GM23248 (cell line): ENCODE measurements around the gene MSMP. TPM values are rescaled to one million over a fixed set of nuclear protein-coding genes. Genes with fewer than 3 reads are reported as not detected.
A peak's percentile ranks its signal among the peaks of the same experiment; 100 is the strongest.

ENCODE experiments used
- DNase-seq: peaks from one replicate; pipeline ENCODE4 v3.0.0-alpha.2; 2015
- H2AFZ ChIP-seq: fragments of 200-600 bp; sonication (generic); 2 replicates; pipeline ENCODE4 v1.6.1; 2016; ENCODE audit warnings: antibody characterized with exemption
- H3F3A ChIP-seq: fragments of 200-600 bp; sonication (generic); 2 replicates; pipeline ENCODE4 v1.6.1; 2016; ENCODE audit warnings: mild to moderate bottlenecking, antibody characterized with exemption, mixed run types; ENCODE audit not compliant: insufficient read depth
- H3K27ac ChIP-seq: fragments of 200-600 bp; sonication (generic); 2 replicates; pipeline ENCODE4 v1.5.1; 2016; ENCODE audit warnings: mild to moderate bottlenecking
- H3K27me3 ChIP-seq: fragments of 200-600 bp; sonication (generic); replicated peaks from 2 replicates; pipeline ENCODE4 v1.6.1; 2016; ENCODE audit warnings: mild to moderate bottlenecking; ENCODE audit not compliant: insufficient read depth
- H3K36me3 ChIP-seq: fragments of 200-600 bp; sonication (generic); 2 replicates; pipeline ENCODE4 v1.6.1; 2016; ENCODE audit warnings: low read depth, mild to moderate bottlenecking
- H3K4me1 ChIP-seq: fragments of 200-600 bp; sonication (generic); 2 replicates; pipeline ENCODE4 v1.6.1; 2016; ENCODE audit warnings: mild to moderate bottlenecking; ENCODE audit not compliant: insufficient read depth
- H3K4me2 ChIP-seq: fragments of 200-600 bp; sonication (generic); one replicate; pipeline ENCODE4 v1.6.1; 2016; ENCODE audit warnings: mild to moderate bottlenecking; ENCODE audit not compliant: unreplicated experiment
- H3K4me3 ChIP-seq: fragments of 200-600 bp; sonication (generic); 2 replicates; pipeline ENCODE4 v1.5.1; 2016; ENCODE audit warnings: mild to moderate bottlenecking
- H3K79me2 ChIP-seq: fragments of 200-600 bp; sonication (generic); 2 replicates; pipeline ENCODE4 v1.6.1; 2016; ENCODE audit warnings: mild to moderate bottlenecking; ENCODE audit not compliant: insufficient read depth
- H3K9ac ChIP-seq: fragments of 200-600 bp; sonication (generic); 2 replicates; pipeline ENCODE4 v1.6.1; 2016; ENCODE audit warnings: mild to moderate bottlenecking
- H3K9me2 ChIP-seq: fragments of 200-600 bp; sonication (generic); 2 replicates; pipeline ENCODE4 v1.6.1; 2016; ENCODE audit warnings: mixed run types, mild to moderate bottlenecking, moderate library complexity; ENCODE audit not compliant: insufficient read depth
- H3K9me3 ChIP-seq: fragments of 200-600 bp; sonication (generic); one replicate; pipeline ENCODE4 v1.6.1; 2017; ENCODE audit warnings: low read depth
- H4K20me1 ChIP-seq: fragments of 200-600 bp; sonication (generic); 2 replicates; pipeline ENCODE4 v1.6.0; 2016; ENCODE audit not compliant: insufficient read depth
- EZH2 ChIP-seq: fragments of 200-600 bp; sonication (generic); IDR thresholded peaks from 2 replicates; pipeline ENCODE4 v1.6.1; 2018; ENCODE audit warnings: antibody characterized with exemption, mild to moderate bottlenecking; ENCODE audit not compliant: insufficient read depth, poor library complexity, severe bottlenecking
- EZH2phosphoT487 ChIP-seq: fragments of 200-600 bp; sonication (generic); IDR thresholded peaks from 2 replicates; pipeline ENCODE4 v1.6.1; 2018; ENCODE audit warnings: antibody characterized with exemption, moderate library complexity, mild to moderate bottlenecking, low read depth; ENCODE audit not compliant: insufficient read depth
- WGBS, 2 experiments: methylation state at CpG; one replicate each; pipeline ENCODE4 v1.1.6; 2015 to 2017; ENCODE audit warnings: low lambda C conversion rate in 2 of 2, low coverage in 1 of 2; ENCODE audit errors: missing lambda C conversion rate in 2 of 2; 5-methylcytosine and 5-hydroxymethylcytosine counted together
- in situ Hi-C: fragments of 300-500 bp; cut with MboI; formaldehyde crosslinking; loops from 2 replicates; pipeline ENCODE4 v1.15.0; 2020
- polyA plus RNA-seq: library from polyadenylated mRNA; unstranded; fragments of >200 nt; fragmentation: Nextera tagmentation; extraction: Ambion mirVana; gene quantifications from 2 replicates; pipeline ENCODE4 v1.2.1, GENCODE V29; 2016
- total RNA-seq: library from RNA; depleted of rRNA; stranded (reverse); fragments of >200 nt; shearing (Covaris generic); gene quantifications from 2 replicates; pipeline ENCODE4 v1.2.3, GENCODE V29; 2014

Gene MSMP
- total and polyA plus RNA-seq, 2 experiments from 2014 or later = not detected

- DNase-seq = no peak
- Histone ChIP-seq H3K9ac (no peak overlapping the region), H4K20me1 (no peaks in the 10 kb centered on the region), H3K9me2 (no peaks in the 10 kb centered on the region), H2AFZ (no peak overlapping the region), H3K9me3 (no peaks in the 10 kb centered on the region), H3K4me2 (no peak overlapping the region), H3K27ac (no peak overlapping the region), H3K36me3 (no peaks in the 10 kb centered on the region), H3K27me3 (peaks cover 21% of the 10 kb centered on the region), H3F3A (peaks cover 7% of the 10 kb centered on the region; the same call in 1 of the 2 replicates), H3K4me3 (no peak overlapping the region), H3K4me1 (peaks cover 7% of the 10 kb centered on the region), H3K79me2 (no peaks in the 10 kb centered on the region)
- TF ChIP-seq EZH2phosphoT487 (no peak), EZH2 (no peak)
- WGBS, 2 experiments = 77 to 79% methylated on average over 7 of the region's 7 CpGs
- in situ Hi-C loops = no loop called here
Observed at GRCh38 chr9:35774907-35775635, 21.0 kb upstream of the MSMP start.

DNA sequence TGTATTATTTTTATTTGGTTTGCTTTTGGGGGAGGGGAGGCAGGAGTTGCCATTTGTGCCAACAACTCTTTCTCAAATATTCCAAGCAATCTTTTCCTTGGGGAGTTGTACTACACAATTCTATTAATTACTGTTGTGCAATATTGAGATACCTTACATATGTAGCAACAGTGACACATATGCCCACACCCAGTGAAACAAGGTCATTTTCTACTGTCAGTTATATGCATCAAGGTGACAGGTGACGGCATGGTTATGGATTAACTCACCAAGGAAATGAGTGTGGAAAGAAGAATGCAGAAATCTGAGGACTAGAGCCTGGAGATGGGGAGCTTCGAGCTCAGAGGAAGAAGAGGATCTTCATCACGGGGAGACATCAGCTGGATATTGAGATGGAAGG lies 17.9 kb upstream of the MSMP start:
- TF ChIP-seq EZH2phosphoT487 (no peak), EZH2 (no peak)
- no peak for DNase-seq
- H2AFZ ChIP-seq = no peak overlapping the region

GRCh38 chr9:35771534-35771933 lies 17.5 kb upstream of the MSMP start:
- H2AFZ ChIP-seq = no peak overlapping the region

More for the DNA sequence above, 17.9 kb upstream of the MSMP start:
- 51 to 57% methylated on average over 3 of the region's 3 CpGs for WGBS, 2 experiments
- Histone ChIP-seq H3K79me2 (no peaks in the 10 kb centered on the region), H4K20me1 (no peaks in the 10 kb centered on the region), H3K9me3 (no peaks in the 10 kb centered on the region), H3K9me2 (no peaks in the 10 kb centered on the region), H3K4me1 (peaks cover 7% of the 10 kb centered on the region), H3K4me3 (no peak overlapping the region), H3K9ac (no peak overlapping the region), H3F3A (peaks cover 7% of the 10 kb centered on the region; the same call in 1 of the 2 replicates), H3K4me2 (no peak overlapping the region), H3K27ac (no peak overlapping the region), H3K36me3 (no peaks in the 10 kb centered on the region), H3K27me3 (peaks cover 5% of the 10 kb centered on the region)
- in situ Hi-C loops = no loop called here

GRCh38 chr9:35771075-35771433 lies 17.0 kb upstream of the MSMP start:
- no peak overlapping the region for H2AFZ ChIP-seq
- no peaks in the 10 kb centered on the region for H3K36me3 ChIP-seq
- H3K9ac ChIP-seq = no peak overlapping the region
- H3F3A ChIP-seq = peaks cover 7% of the 10 kb centered on the region; the same call in 1 of the 2 replicates
- H3K4me3 ChIP-seq = no peak overlapping the region
- 16 to 18% methylated on average over 4 of the region's 4 CpGs for WGBS, 2 experiments
- peaks cover 5% of the 10 kb centered on the region for H3K27me3 ChIP-seq
- in situ Hi-C loops = no loop called here
- no peak for DNase-seq
- no peak overlapping the region for H3K27ac ChIP-seq
- peaks cover 7% of the 10 kb centered on the region for H3K4me1 ChIP-seq
- TF ChIP-seq EZH2phosphoT487 (no peak), EZH2 (no peak)
- no peaks in the 10 kb centered on the region for H3K79me2 ChIP-seq
- no peak overlapping the region for H3K4me2 ChIP-seq
- H3K9me2 ChIP-seq = no peaks in the 10 kb centered on the region
- no peaks in the 10 kb centered on the region for H3K9me3 ChIP-seq
- no peaks in the 10 kb centered on the region for H4K20me1 ChIP-seq

More at GRCh38 chr9:35771534-35771933, 17.5 kb upstream of the MSMP start:
- Histone ChIP-seq H3K27me3 (peaks cover 5% of the 10 kb centered on the region), H3K9me3 (no peaks in the 10 kb centered on the region), H3K4me1 (peaks cover 7% of the 10 kb centered on the region), H3K4me3 (no peak overlapping the region), H3K9ac (no peak overlapping the region), H3K79me2 (no peaks in the 10 kb centered on the region), H3K9me2 (no peaks in the 10 kb centered on the region), H4K20me1 (no peaks in the 10 kb centered on the region), H3K27ac (no peak overlapping the region), H3F3A (peaks cover 7% of the 10 kb centered on the region; the same call in 1 of the 2 replicates), H3K4me2 (no peak overlapping the region), H3K36me3 (no peaks in the 10 kb centered on the region)
- WGBS, 2 experiments = 20 to 27% methylated on average over 1 of the region's 1 CpG
- TF ChIP-seq EZH2phosphoT487 (no peak), EZH2 (no peak)
- peak; percentile 34 for DNase-seq
- in situ Hi-C loops = no loop called here
